GM18861 (cell line): ENCODE results near the gene ZNF628.

Experiments
- ATAC-seq: cut with Tn5 transposase; IDR thresholded peaks from one replicate; pipeline ENCODE4 v1.9.1; 2021; ENCODE audit not compliant: unreplicated experiment

The ZNF628 gene

DNA sequence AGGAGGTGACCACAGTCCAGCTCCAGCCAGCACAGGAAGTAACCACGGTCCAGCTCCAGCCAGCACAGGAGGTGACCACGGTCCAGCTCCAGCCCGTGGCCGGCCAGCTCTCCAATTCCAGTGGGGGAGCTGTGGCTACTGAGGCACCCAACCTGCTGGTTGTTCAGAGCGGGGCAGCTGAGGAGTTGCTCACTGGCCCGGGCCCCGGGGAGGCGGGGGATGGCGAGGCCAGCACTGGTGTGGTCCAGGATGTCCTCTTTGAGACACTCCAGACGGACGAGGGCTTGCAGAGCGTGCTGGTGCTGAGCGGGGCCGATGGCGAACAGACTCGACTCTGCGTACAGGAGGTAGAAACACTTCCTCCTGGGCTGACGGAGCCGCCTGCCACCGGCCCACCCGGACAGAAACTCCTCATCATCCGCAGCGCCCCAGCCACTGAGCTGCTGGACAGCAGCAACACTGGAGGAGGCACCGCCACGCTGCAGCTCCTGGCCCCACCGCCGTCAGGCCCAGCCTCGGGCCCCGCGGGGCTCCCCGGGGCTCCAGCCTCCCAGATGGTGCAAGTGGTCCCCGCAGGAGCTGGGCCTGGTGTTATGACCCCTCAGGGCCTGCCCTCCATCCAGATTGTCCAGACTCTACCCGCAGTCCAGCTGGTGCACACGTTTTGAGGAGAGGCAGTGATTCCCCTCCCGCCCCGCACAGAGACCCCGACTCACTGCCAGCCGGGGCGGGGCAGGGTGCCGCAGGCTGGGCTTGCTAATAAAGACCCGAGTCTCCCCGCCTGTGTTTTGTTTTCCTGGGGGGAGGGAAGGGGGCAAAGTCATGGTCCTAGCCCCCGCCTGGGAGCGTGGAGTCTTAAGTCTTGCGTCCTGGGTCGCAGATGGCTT, 7.5 kb downstream of the ZNF628 start:
- no peak for ATAC-seq

DNA sequence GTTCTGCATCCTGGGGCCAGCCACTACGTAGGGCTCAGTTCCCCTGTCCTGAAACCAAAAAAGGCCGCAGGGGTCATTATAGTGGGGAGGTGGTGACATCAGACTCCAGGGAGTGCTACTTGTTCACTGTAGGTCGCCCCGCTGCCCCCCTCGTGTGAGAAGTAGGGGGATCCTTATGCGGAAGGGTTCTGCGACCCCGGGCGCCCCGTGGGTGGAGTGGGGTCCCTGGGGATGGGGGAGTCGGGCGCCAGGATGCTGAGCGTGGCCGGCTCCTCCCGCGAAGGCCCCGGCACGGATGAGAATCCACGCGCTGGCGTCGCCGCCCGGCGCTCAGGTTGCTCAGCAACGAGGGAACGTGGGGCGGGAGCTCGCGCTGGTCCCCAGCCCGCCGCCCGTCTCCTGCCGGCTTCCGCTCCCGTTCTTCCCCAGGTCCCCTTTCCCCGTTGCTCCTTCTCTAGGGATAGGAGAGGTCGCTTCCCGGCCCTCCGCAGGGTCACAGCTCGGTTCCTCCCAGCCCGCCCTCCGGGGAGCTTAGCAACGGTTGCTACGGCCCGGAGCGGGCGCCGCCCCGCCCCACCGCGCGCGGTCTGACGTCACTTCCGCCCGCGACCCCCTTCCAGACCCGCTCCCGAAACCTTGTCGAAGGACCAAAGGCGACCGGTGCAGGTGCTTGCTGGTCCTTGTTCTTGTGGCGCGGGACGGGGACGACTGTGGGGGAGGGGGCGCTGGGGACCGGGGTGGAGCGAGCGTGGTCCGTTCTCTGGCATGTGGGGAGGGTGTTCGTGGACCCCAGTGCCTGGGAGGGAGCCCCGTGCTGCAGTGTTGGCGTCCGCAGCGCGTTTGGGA, 8.4 kb downstream of the ZNF628 start, which contains the start of gene NAT14:
Gene NAT14, plus strand, starts transcription at position 596 of the 846 bp plus-strand sequence. CDS start 521 bp downstream, outside the sequence.
- no peak for ATAC-seq

DNA sequence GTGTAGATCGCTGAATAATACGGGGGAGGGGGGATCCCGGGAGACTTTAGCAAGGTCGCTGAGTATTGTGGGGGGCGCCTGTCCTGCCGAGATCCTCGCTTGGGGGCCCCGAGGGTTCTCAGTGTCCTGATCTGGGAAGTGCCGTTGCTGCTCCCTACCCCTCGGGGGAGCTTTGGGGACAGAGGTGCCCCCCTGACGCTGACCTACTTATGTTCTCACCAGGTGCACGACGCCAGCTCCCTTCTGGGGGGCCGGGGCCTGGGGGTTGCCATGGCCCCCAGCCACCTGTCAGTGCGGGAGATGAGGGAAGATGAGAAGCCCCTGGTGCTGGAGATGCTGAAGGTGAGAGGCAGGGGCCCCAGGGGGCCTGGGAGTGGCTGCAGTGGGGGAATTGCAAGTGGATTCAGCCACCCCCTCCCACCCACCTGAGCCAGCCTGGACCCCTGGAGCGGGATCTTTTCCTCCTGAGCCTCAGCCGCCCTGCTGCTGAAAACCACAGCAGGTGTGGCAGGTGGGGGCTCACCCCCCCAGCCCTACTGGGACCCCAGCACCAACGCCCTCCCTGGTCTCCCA, 9.1 kb downstream of the ZNF628 start:
- ATAC-seq: no peak

DNA sequence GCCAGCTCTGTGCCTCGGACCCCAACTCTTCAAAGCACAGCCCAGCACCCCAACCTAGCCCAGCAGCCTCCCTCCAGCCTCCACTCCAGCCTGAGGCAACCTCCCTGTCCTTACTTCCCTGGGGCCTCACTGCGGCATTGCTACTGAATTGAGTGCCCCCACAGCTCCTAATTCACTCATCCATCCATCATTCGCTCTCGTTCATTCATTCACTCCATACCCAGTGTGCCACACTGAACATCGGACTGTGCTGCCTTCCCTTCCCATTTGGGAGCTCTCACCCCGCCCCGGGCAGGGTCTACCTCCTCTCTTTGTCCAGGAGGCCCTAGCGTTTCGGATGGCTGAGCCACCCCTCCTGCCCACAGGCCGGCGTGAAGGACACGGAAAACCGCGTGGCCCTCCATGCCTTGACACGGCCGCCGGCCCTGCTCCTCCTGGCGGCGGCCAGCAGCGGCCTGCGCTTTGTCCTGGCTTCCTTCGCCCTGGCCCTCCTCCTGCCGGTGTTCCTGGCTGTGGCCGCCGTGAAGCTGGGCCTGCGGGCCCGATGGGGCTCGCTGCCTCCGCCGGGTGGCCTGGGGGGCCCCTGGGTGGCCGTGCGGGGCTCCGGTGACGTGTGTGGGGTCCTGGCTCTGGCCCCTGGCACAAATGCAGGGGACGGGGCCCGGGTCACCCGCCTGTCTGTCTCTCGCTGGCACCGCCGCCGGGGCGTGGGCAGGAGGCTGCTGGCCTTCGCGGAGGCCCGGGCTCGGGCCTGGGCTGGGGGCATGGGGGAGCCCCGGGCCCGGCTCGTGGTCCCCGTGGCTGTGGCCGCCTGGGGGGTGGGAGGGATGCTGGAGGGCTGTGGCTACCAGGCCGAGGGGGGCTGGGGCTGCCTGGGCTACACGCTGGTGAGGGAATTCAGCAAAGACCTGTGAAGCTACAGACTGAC, 9.9 kb downstream of the ZNF628 start:
- ATAC-seq: no peak

DNA sequence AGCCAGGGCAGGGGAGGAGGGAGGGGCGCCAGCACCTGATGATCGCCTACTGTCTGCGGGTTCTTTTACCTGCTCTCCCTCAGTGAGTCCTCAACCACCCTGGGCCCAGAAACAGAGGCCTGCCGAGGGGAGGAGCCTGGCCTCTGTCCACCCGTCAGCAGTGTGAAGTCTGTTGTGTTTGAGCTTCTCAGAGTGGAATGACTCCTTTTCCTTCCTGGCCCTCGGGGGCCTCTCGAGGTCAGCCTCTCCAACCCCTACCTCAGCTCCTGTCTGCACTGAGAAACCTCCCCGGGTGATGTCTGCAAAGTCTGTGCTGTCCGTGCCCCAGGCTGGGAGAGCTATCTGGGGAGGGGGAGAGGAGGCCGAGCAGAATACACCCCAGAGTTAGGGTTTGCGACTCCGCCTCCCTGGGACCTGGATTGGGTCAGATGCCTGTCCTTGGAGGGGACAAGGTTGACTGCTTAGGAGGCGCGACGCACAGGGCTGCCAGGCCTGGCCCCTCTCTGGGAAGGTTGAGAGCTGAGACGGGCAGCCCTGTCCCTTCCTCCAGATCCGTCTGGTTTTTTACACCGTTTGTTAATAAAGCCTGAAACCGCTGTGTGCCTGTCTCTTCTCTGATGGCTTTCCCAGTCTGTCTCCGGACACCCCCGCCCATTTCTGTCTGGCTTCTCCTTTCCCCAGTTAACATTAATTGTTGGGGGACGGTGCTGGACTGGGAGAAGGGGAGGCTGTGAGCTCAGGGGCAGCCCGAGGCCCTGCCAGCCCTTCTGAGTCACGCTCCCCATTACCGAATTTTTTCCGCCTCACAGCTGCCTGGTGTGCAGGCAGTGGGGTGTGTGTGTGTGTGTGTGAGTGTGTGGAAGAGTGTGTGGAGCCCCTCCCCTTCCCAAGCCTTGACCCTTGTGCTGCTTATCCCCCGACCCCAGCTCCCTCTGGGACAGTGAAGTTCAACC, 10.8 kb downstream of the ZNF628 start:
- no peak for ATAC-seq

DNA sequence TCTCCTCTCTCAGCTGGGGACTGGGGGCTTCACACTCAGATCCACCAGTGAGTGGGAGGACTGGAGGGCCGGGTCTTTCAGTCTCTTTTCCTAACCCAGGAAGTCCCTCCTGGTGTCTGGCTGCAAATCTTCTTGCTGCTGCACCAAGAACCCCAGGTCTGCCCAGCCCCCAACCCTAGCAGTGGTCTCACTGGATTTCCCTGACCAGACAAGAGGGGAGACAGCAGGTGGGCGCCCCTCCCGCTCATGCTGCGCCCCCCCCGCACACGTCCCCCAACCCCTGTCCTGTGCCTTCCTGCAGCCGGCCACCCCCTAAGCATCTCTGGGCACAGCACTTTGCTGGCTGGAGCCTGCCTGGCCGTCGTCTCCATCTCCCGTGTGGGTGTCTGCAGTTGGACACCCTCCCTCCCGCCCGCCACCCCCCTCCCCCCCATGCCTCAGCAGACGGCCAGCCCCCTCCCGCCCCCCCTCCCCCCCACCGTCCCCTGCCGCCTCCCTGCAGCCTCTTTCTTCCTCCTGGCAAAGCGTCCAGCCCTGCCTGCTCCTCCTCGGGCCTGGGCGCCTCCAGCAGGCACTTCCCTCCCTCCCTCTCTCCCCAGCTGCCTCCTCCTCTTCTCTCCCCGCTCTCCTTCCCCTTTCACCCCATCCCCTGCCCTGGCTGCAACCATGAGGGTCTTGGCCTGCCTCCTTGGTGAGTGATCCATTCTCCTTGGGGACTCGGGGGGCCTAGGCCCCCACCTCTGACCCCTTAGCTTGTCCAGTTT, 11.7 kb downstream of the ZNF628 start, which contains the start of gene SSC5D:
Gene SSC5D, plus strand, starts transcription at position 513 of the 764 bp plus-strand sequence. Its CDS starts 154 bp downstream, at position 667.
- ATAC-seq: no peak

DNA sequence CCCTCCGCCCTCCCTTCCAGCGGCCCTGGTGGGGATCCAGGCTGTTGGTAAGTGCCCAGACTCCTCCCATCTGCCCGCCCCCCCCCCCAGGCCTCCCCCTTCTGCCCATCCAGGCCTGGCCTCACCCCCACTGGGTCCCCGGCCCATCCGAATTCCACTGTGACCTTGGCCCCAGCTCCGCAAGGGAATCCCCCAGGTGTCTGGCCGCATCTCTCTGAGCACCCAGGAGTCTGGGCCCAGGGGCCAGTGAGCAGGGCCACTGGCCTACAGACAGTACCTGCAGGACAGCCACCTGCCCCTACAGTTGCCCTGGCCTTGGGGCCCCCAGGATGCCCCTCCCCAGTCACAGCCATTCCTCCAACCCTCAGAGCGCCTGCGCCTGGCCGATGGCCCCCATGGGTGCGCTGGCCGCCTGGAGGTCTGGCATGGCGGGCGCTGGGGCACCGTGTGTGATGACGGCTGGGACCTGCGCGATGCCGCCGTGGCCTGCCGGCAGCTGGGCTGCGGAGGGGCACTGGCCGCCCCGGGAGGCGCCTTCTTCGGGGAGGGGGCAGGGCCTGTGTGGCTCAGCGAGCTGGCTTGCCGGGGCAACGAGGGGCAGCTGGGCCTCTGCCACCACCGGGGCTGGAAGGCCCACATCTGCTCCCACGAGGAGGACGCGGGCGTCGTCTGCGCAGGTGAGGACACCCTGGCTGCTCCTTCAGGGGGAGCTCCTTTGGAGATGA, 12.7 kb downstream of the ZNF628 start:
- no peak for ATAC-seq

DNA sequence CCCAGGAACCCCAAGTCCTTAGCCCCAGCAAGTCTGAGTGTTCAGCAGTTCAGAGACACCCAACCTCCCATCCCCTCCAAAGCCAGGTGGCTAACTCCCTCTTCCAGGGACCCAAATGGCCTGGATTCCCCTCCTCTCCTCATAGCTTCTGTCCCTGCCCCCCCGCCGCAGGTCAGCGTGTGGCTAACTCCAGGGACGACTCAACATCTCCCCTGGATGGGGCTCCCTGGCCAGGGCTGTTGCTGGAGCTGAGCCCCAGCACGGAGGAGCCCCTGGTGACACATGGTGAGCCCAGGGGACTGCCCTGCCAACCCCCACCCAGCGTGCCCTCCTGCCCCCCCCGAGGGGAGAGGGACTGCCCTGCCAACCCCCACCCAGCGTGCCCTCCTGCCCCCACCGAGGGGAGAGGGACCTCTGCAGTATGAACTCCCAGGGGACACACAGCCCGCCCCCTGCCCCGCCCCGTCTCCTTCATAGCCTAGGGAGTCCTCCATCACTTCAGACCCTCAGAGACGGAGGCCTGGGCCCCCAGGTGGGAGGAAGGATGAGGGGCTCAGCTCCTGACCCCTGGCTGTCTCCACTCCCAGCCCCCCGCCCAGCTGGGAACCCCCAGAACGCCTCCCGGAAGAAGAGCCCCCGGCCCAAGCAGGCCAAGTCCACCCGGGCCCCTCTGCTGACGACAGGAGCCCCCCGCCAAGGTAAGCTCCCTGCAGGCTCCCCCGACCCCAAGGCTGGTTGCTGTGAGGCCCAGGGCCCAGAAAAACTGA, 13.5 kb downstream of the ZNF628 start:
- no peak for ATAC-seq

DNA sequence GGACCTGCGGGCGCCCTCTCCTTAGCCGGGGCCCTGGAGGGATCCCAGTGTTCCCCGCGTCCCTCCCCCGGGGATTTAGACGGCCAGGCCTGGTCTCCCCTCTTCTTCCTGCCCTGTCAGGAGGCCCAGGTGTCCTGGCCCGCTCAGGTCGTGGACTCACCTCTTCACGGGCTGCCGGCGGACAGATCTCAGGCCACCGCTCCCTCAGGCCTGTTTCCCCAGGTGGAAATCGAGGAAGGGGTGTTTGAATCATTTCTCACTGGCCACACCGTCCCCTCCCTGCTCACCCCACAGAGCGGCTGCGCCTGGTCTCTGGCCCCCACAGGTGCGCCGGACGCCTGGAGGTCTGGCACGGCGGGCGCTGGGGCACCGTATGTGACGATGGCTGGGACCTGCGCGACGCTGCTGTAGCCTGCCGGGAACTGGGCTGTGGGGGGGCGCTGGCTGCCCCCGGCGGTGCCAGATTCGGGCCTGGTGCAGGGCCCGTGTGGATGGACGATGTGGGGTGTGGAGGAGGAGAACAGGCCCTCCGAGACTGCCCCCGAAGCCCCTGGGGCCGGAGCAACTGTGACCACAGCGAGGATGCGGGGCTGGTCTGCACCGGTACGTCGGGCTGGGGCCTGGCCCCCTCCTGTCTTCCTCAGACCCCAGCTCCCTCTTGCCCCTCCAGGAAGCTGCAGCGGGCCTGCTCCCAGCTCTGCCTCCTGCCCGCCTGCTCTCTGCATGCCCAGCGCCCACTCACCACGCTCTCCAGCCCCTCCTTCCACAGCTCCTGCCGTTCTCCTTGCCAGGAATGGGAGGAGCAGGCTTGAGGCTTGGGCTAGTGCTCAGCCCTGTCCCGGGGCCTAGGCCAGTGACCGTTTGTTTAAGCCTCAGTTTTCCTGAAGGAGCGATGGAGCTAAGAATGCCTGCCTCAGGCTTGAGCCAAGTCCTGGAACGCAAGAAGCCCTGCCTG, 14.3 kb downstream of the ZNF628 start:
- no peak for ATAC-seq

DNA sequence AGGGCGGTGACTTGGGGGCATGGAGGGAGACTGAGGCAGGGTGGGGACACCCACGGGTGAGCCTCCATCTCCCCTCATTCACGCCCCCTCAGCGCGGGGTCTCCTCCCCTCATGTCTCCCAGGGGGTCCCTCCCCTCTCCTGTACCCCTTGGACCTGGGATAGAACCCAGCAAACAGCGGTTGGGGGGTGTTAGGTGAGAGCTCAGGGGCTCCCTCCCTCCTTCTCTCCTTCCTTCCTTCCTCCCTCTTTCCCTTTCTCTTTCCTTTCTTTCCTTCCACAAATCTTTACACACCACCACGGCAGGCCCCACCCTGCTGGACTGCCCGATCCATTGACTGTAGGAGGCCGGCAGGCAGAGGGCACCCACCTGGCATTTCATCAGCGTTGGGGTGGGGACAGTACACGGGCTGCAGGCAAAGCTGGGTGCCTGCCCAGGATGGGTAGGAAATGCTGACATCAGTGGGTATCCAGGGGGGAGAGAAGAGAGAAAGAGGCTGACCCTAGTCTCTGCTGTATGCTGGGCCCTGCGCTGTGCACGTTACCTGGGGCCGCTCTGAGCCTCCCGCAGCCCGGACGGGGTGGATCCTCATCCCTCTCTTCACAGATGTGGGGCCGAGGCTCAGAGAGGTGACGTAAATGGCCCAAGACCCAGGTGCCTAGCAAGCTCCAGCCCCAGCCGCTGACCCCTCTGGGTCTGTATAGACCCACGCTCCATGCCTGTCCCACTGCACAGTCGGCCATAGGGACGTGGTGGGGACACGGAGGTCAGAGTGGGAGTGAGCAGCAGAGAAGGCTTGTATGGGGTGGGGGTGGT, 15.3 kb downstream of the ZNF628 start:
- no peak for ATAC-seq

DNA sequence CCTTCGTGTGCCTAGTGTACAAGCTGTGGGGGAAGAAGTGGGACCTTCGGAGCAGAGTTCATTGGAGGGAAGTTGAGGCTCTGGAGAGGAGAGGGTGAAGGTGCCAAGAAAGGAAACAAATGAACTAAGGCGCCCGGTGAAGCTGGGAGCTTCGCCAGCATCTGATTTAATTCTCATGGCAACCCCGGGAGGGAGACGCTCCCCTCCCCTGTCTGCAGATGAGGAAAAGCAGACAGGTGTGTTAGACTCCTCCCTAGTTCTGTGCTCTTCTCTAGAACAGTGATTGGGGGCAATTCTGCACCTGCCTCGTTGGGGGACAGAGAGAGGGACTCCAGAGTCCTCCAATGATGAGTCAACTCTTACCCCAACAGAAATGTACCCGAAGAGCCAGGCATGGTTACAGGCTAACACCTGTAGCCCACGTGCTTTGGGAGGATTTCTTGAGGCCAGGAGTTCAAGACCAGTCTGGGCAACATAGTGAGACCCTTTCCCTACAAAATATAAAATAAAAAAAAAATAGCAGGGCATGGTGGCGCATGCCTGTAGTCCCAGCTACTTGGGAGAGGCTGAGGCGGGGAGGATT, 16.0 kb downstream of the ZNF628 start:
- ATAC-seq: no peak

DNA sequence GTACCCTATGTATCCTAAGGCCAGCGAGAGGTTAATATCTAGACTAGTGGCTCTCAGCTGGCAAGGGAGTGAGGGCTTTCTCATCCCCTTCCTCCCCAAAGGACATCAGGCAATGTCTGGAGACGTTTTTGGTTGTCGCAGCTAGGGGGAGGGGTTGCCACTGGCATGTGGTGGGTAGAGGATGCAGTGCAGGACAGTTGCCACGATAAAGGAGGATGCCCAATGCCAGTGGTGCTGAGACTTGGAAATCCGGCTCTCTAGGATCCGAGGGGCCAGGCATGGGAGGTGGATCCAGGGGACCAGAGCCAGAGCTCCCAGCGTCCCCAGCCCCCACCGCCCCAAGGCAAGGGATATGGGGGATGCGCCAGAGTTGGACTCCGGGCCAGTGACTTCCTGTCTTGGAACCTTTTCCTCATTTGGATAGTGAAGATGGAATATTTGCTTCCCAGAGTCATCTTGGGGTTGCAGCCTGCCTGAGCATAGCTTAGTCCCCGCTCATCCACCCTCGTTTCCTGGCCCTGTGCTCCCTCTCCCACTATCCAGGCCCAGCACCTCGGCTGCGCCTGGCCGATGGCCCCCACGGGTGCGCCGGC, 16.7 kb downstream of the ZNF628 start:
- no peak for ATAC-seq

DNA sequence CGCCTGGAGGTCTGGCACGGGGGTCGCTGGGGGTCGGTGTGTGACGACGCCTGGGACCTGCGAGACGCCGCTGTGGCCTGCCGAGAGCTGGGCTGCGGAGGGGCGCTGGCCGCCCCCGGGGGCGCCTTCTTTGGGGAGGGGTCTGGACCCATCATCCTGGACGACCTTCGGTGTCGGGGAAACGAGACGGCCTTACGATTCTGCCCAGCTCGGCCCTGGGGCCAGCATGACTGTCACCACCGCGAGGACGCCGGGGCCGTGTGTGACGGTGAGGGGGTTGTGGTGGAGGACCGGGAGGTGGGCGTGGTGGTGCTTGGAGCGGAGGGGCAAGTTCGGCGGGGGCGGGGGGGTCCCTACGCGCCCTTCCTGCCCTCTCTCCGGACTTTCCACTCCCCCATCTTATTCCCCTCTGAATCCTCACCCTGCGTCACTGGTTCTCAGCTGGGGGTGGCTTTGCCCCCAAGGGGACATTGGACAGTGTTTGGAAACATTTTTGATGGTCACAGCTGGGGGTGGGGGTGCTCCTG, 17.3 kb downstream of the ZNF628 start:
- no peak for ATAC-seq

DNA sequence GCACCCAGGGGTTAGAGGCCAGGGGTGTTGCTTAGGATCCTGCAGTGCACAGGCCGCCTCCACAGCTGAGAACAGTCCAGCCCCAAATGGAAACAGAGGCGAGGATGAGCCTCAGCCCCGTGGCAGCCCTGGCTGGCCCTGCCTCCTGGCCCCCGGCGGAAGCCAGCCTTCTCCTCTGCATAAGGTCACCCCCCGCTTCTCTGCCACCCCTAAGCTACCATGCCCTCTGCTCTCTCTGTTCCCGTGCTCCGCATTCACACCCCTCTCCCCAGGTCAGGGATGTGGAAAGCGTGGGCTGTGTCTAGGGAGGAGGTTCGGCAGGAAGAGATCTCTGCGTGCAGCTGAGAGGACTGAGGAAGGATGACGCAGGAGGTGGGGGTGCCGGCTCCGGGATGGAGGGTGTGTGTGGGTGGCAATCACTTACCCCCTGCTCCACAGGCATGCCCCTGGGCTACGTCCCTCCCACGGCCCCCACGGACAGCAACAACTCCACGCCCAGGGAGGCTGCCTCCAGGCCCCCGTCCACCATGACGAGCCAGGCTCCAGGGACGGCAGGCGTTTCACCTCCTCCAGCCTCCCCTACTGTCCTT, 17.9 kb downstream of the ZNF628 start:
- ATAC-seq: no peak
